ENCODE measurements around the gene INSYN1.
"Not testable (repeated sequence)": the region's sequence is repeated elsewhere in the genome, so short reads cannot be mapped to it uniquely, and the experiment has no call there.

Gene INSYN1

GRCh38 chr15:73753250-73754130 is at the start of gene INSYN1:
TSS of gene INSYN1 (minus strand) at chr15:73753351. CDS start at chr15:73751130, 2,221 bp downstream.
- peak in 28 of 51 donors; percentile 6 to 71 (median 43) for DNase-seq

GRCh38 chr15:73802431-73803041 is 49.4 kb upstream of the INSYN1 start:
- peak in 38 of 51 donors; percentile 9 to 84 (median 56) for DNase-seq

- DNase-seq, result peak in 41 of 51 donors; percentile 20 to 89 (median 73)
Observed at GRCh38 chr15:73800662-73801345, 47.7 kb upstream of the INSYN1 start.

GRCh38 chr15:73799466-73799865 is 46.3 kb upstream of the INSYN1 start:
- DNase-seq, result no peak

GRCh38 chr15:73797366-73798158 is 44.4 kb upstream of the INSYN1 start:
- DNase-seq, result no peak

- DNase-seq, result peak in 18 of 51 donors; percentile 17 to 56 (median 36)
Observed at GRCh38 chr15:73796331-73796831, 43.2 kb upstream of the INSYN1 start.

- DNase-seq, result peak in 1 of 51 donors; percentile 34
Observed at GRCh38 chr15:73794443-73795133, 41.4 kb upstream of the INSYN1 start.

GRCh38 chr15:73792899-73793541 is 39.9 kb upstream of the INSYN1 start:
- DNase-seq, result not testable (repeated sequence)

- DNase-seq, result peak in 1 of 51 donors; percentile 23
Observed at GRCh38 chr15:73792415-73792814, 39.3 kb upstream of the INSYN1 start.

GRCh38 chr15:73789521-73790240 is 36.5 kb upstream of the INSYN1 start:
- DNase-seq, result no peak

- no peak for DNase-seq
Observed at GRCh38 chr15:73787621-73788020, 34.5 kb upstream of the INSYN1 start.

- DNase-seq, result peak in 35 of 51 donors; percentile 11 to 80 (median 50)
Observed at GRCh38 chr15:73786538-73786937, 33.4 kb upstream of the INSYN1 start.

GRCh38 chr15:73785256-73786014 is 32.3 kb upstream of the INSYN1 start:
- peak in 12 of 51 donors; percentile 10 to 49 (median 24) for DNase-seq

GRCh38 chr15:73784291-73784690 is 31.1 kb upstream of the INSYN1 start:
- peak in 15 of 51 donors; percentile 19 to 46 (median 30) for DNase-seq

- no peak for DNase-seq
Observed at GRCh38 chr15:73782344-73782959, 29.3 kb upstream of the INSYN1 start.

- DNase-seq, result no peak
Observed at GRCh38 chr15:73781038-73781925, 28.1 kb upstream of the INSYN1 start.

GRCh38 chr15:73779974-73780373 is 26.8 kb upstream of the INSYN1 start:
- no peak for DNase-seq

Measured in hypothalamus (tissue), 51 donors.